Measurements from ENCODE around the gene NOS1.
A peak's percentile ranks its signal among the peaks of the same experiment; 100 is the strongest.

NOS1 gene

DNA sequence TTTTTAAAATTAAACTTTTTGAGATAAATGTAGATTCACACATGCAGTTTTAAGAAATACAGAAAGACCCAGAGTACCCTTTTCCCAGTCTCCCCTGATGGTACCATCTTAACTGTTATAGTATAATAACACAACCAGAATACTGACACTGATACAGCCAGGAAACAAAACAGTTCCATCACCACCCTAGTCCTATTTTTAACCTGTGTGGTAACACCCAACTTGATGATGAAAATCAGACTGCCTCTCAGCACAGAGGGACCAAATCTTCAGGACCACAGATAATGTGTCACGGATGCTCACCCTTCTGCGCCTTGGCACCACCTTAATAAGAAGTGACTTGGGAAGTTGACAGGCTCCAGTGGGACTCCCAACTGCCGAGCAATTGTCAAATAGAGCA, 189.3 kb downstream of the NOS1 start:
- no peak for DNase-seq (ENCODE audit: low read depth)

DNA sequence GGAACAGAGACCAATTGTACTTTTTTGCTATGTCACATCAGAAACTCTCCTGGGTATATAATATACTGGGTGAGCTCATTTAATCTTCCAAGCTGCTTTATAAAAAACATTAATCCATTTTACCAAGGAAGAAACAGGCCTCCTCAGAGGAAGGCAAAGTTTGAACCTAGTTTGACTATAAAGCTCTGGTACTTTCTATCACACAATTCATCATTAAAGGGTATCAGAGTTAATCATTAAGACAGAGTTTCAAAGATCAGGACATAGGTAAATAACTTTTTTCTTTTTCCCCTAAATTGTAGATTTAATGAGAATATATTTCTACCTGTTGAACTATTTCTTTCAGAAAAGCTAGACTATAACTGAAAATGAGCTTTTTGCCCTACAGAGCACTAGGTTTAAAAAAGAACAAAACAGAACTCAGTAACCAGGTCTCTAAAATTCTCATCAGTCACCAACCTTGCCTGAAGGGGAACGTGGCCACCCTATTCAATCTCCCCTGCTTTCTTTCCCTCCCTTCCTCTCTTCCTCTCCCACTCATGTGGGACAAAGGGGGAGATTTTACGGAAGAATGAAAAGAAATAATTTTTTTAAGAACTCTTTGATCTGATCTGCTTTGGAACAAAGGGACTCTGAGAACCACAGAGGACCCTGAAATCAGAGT, 189.8 kb downstream of the NOS1 start:
- no peak for DNase-seq (ENCODE audit: low read depth)

DNA sequence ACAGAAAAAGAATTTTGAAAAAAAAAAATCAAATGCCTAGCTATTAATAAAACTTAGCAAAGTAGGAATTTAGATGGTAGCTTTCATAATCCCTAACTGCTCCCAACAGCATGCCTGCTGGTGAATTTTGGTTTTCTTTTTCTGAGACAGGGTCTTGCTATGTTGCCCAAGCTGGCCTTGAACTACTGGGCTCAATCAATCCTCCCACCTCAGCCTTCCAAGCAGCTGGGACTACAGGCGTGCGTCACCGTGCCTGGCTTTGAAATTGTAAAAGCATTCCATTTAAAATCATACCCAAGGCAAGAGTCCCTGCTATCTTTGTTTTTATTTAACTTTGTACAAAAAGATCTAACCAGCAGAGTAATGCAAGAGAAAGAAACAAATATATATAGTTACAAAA, 191.9 kb downstream of the NOS1 start:
- no peak for DNase-seq (ENCODE audit: low read depth)

DNA sequence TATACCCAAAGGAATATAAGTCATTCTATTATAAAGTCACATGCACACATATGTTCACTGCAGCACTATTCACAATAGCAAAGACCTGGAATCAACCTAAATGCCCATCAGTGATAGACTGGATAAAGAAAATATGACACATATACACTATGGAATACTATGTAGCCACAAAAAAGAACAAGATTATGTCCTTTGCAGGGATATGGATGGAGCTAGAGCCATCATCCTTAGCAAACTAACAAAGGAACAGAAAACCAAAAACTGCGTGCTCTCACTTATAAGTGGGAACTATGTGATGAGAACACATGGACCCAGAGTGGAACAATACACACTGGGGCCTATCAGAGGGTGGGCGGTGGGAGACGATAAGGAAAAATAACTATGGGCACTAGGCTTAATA, 192.4 kb downstream of the NOS1 start:
- DNase-seq (ENCODE audit: low read depth): no peak

DNA sequence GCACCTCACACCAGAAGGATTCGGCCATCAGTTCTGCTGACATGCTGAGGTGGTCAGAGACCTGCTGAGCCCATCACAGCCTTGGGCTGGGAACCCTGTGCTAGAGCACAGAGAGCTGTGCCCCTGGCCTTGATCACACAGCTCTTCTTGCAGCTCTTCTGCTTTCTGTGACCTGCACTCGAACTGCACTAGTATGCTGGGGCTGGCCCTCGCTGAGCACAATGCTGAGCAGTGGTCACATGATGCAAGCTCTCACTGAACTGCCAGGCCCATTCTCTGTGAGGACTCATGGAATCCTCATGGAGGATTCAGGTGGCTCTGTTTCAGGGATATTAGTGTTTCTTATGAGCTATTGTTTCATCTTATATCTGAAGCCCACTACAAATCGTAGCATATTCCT, 193.7 kb downstream of the NOS1 start:
- no peak for DNase-seq (ENCODE audit: low read depth)

DNA sequence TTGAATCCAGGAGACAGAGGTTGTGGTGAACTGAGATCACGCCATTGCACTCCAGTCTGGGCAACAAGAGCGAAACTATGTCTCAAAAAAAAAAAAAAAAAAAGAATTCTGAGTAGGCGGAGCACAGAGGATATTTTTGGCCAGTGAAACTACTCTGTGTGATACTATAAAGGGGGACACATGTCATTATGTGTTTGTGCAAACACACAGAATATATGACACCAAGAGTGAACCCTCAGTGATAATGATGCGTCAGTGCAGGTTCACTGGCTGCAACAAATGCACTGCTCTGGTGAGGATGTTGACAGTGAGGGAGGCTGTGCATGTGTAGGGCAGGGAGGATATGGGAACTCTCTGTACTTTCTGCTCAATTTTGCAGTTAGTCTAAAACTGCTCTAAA, 195.3 kb downstream of the NOS1 start:
- DNase-seq (ENCODE audit: low read depth): no peak

DNA sequence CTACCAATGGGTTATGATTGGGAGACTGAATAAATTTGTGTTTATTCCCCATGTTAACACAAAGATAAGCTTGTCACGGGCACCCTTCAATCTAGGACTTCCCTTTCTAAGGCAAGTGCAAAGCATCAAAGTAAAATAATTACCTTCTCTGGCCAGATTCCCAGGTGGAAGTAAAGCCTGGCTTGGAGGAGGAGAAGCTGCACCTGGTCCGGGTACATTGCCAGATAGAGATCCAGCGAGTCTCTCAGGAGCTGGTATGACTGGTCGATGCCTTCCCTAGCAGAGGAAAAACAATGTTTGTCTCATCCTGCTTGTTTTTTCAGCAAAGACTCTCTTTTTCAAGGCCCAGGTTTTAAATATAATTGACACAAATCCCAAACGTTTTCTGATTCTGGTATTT, 196.1 kb downstream of the NOS1 start:
- DNase-seq (ENCODE audit: low read depth): no peak

DNA sequence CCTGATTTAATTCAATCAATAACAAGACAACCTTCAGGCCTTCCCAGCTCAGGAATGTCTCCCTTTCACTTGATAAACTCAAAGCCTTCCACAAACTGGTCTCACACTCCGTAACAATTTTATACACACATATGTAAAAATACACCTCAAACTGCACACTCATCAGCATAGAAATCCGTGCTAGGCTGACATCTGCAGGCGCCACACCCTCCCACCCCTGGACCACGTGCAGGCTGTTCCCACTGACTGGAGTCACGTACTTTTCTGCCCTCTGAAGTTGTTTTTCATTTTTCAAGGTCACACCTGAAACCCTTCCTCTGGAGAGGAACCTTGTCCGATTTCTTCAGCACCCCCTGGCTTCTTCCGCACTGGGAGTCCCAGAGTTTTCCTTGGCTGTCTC, 198.8 kb downstream of the NOS1 start:
- no peak for DNase-seq (ENCODE audit: low read depth)

DNA sequence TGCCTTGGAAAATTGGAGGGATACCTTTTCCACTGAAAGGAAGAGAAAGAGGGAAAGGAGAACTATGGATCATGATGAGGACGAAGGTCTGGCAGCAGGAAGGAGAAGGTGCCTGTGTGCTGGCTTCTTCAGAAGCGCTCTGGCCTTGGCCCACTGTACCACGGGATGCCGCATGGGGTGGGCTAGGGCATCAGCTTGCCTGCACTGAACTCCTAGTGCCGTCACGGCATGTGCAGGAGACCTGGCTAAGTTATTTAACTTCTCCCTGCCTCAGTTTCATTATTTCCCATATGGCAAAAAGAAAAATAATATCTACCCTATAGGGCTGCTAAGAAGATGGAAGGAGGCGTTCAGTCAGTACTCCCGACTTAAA, 199.3 kb downstream of the NOS1 start:
- no peak for DNase-seq (ENCODE audit: low read depth)

DNA sequence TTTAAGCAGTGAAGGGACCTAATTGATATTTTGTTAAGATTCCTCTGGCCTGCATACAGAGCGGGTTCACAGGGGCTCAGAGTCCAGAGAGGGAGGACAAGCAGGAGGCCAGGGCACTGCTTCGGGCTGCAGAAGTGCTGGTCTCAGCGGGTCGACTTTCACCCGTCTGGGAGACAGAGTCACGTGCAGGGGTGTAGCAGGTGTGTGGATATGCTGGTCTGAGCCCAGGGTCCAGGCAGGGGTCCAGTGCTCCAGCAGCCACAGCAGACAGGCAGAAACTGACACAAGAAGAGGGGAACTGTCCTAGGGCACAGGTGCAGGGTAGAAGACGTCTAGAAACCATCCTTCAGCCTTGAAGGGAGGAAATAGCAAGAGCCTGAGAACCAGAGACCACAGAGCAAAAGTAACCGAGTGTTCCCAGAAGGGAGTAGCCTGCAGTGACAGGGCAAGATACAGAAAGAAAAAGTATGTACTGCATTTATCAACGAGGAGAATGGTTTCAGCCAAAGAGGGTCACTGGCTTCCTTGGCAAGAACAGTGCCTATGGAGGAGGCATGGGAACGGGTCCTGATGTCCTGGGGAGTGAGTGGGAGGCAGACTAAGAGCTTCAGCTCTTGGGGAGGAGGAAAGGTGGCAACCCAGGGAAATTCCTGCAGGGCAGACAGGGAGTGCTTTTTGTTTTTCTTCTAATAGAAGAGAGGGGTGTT, 199.8 kb downstream of the NOS1 start:
- no peak for DNase-seq (ENCODE audit: low read depth)

DNA sequence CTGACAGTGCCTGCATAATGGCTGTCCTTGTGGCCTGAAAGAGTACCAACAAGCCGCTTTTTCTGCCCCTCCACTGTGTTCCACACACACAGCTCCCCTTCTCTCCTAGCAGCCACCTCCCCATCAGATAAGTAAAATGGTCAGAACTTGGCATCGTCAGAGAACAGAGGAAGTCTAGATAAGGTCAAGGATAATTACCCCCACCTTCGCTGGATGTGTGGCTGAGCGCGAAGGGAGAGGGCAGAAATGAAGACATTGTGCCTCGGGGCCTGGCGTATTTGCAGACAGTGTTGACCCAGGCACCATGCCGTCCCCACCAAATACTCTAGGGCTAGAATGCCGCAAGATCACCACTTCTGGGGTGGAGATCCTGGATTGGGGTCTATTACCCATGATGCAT, 201.8 kb downstream of the NOS1 start:
- DNase-seq (ENCODE audit: low read depth): no peak

DNA sequence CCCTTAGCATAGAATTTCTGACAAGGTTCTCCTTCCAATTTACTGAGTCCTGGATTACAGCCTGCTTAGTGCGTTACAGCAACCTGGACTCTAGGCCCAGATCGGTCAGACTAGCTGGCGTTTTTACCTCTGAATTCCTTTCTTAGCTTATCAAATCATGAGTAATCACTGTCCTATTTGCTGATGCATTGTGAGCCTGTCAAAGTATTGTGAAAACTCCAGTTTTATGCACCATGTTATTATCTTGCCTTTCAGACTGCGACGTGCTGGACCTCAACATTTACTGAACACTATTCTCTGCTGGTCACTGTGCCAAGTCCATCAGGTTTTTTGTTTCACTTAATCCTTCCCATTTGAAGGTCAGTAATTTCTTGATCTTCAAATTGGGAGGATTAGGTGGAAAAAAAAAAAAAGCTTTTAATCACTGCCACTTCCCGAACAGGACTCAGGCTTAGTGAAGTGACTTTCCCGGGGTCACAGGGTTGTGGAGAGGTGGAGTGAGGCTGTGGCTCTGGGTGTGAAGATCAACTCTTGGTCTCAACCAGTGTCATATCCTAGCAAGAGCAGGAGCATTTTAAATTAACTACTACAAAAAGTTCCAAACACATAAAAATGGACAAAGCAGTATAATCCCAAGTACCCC, 202.4 kb downstream of the NOS1 start:
- DNase-seq (ENCODE audit: low read depth): peak; percentile 41
